Neuronal stem cell (in vitro differentiated cells): ENCODE measurements around the gene DLX4.

Experiments used
- DNase-seq: peaks from one replicate; pipeline ENCODE4 v3.0.0-alpha.2; 2013; ENCODE audit warnings: low spot score
- H2AFZ ChIP-seq: one replicate; pipeline ENCODE4 v1.6.1; 2013; ENCODE audit warnings: mild to moderate bottlenecking, low read length, inconsistent platforms
- H2AK5ac ChIP-seq: 2 replicates; pipeline ENCODE4 v1.6.1; 2013; ENCODE audit warnings: low read depth, mild to moderate bottlenecking, inconsistent platforms, low read length, moderate library complexity, mixed read lengths
- H2BK120ac ChIP-seq: 2 replicates; pipeline ENCODE4 v1.6.1; 2013; ENCODE audit warnings: low read depth, mild to moderate bottlenecking, inconsistent platforms, low read length, moderate library complexity, mixed read lengths
- H2BK12ac ChIP-seq: one replicate; pipeline ENCODE4 v1.6.1; 2013; ENCODE audit warnings: low read length, inconsistent platforms
- H2BK15ac ChIP-seq: 2 replicates; pipeline ENCODE4 v1.6.1; 2013; ENCODE audit warnings: mild to moderate bottlenecking, low read length, inconsistent platforms, mixed read lengths
- H2BK5ac ChIP-seq: one replicate; pipeline ENCODE4 v1.6.1; 2013; ENCODE audit warnings: inconsistent platforms, mild to moderate bottlenecking, low read length, moderate library complexity
- H3K14ac ChIP-seq: one replicate; pipeline ENCODE4 v1.6.1; 2013; ENCODE audit warnings: low read length, inconsistent platforms
- H3K18ac ChIP-seq: 2 replicates; pipeline ENCODE4 v1.6.1; 2013; ENCODE audit warnings: low read length, inconsistent platforms
- H3K23ac ChIP-seq: 2 replicates; pipeline ENCODE4 v1.6.1; 2013; ENCODE audit warnings: low read depth, mild to moderate bottlenecking, mixed read lengths, low read length, inconsistent platforms; ENCODE audit not compliant: poor library complexity
- H3K27ac ChIP-seq: replicated peaks from 3 replicates; pipeline ENCODE4 v1.5.1; 2013; ENCODE audit warnings: low read length, inconsistent platforms
- H3K27me3 ChIP-seq, 3 experiments: 2 replicates each; pipeline ENCODE4 v1.6.1; 2013; ENCODE audit warnings: low read length in 3 of 3, mild to moderate bottlenecking in 2 of 3, inconsistent platforms in 1 of 3, low read depth in 1 of 3, mixed read lengths in 1 of 3, moderate library complexity in 1 of 3; ENCODE audit not compliant: control insufficient read depth in 3 of 3, insufficient read depth in 3 of 3
- H3K36me3 ChIP-seq, 2 donors: replicated peaks in 1 of 2; 2 replicates each; pipeline ENCODE4 v1.6.1; 2013; ENCODE audit warnings: low read length in 2 of 2; ENCODE audit not compliant: control insufficient read depth in 2 of 2, insufficient read depth in 2 of 2
- H3K4ac ChIP-seq: 2 replicates; pipeline ENCODE4 v1.6.1; 2013; ENCODE audit warnings: inconsistent platforms, mild to moderate bottlenecking, low read length, moderate library complexity
- H3K4me1 ChIP-seq, 2 donors: 1 replicate in 1 of 2; 2 replicates in 1 of 2; pipeline ENCODE4 v1.6.1; 2013; ENCODE audit warnings: low read length in 2 of 2, low read depth in 1 of 2; ENCODE audit not compliant: control insufficient read depth in 2 of 2, insufficient read depth in 1 of 2
- H3K4me2 ChIP-seq: one replicate; pipeline ENCODE4 v1.6.1; 2013; ENCODE audit warnings: mild to moderate bottlenecking, low read length, inconsistent platforms; ENCODE audit not compliant: insufficient read depth, poor library complexity, severe bottlenecking
- H3K4me3 ChIP-seq, 2 donors: 2 replicates each; pipeline ENCODE4 v1.5.1; 2013; ENCODE audit warnings: low read length in 2 of 2, mild to moderate bottlenecking in 2 of 2, inconsistent platforms in 1 of 2, moderate library complexity in 1 of 2
- H3K79me1 ChIP-seq: one replicate; pipeline ENCODE4 v1.6.1; 2013; ENCODE audit warnings: low read depth, mild to moderate bottlenecking, inconsistent platforms, low read length, moderate library complexity
- H3K9ac ChIP-seq: one replicate; pipeline ENCODE4 v1.6.1; 2013; ENCODE audit warnings: mild to moderate bottlenecking, low read depth, low read length, inconsistent platforms; ENCODE audit not compliant: poor library complexity
- H3K9me3 ChIP-seq, 2 donors: replicated peaks in 1 of 2; 2 replicates each; pipeline versions ENCODE3 to v1.6.1; 2013; ENCODE audit warnings: low read length in 2 of 2, mild to moderate bottlenecking in 2 of 2, inconsistent platforms in 1 of 2, low read depth in 1 of 2, mixed read lengths in 1 of 2, moderate library complexity in 1 of 2; ENCODE audit not compliant: control insufficient read depth in 2 of 2, insufficient read depth in 1 of 2
- H4K8ac ChIP-seq: one replicate; pipeline ENCODE4 v1.6.1; 2013; ENCODE audit warnings: low read depth, mild to moderate bottlenecking, inconsistent platforms, low read length, moderate library complexity
- H4K91ac ChIP-seq: one replicate; pipeline ENCODE4 v1.6.1; 2013; ENCODE audit warnings: low read length, low read depth, mild to moderate bottlenecking, inconsistent platforms; ENCODE audit not compliant: poor library complexity
- WGBS, 2 donors: extraction: QIAGEN DNeasy Blood & Tissue Kit; methylation state at CpG; one replicate each; pipeline ENCODE4 v1.1.7; 2013; ENCODE audit warnings: missing lambda C conversion rate in 2 of 2, mixed read lengths in 1 of 2; ENCODE audit not compliant: insufficient read length in 2 of 2, insufficient replicate concordance in 1 of 2; ENCODE audit errors: extremely low coverage in 2 of 2; 5-methylcytosine and 5-hydroxymethylcytosine counted together

Gene DLX4

DNA sequence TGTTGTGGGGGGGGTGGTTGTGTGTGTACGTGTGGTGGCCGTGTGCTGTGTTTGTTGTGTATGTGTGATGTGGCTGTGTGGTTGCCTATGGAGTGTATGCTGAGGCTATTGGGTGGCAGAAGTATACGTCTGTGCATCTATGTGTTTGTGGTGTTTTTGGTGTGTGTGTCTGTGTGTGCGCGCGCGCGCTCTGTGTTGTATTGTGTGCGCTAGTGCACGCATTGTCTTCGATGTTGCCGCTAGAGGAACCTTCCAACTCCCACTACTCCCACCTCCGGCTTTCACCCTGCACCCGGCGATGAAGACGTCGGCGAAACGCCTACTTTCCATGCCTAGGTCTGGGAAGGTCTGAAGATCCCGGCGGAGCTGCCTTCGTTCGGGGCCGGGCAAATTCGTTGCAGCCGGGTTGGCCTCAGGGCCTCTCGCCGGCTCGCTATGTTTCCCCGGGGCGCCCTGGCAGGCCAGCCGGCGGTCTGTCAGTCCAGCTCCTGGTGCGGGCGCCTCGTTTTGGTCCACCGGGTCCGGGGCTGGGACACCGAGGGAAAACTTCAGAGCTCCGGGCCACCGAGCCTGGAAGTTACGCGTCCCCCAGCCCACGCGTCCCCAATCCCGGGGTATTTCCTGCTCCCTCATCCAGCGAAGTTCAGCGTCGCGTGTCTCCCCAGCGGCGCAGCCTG, 5.2 kb upstream of the DLX4 start:
- DNase-seq: no peak
- H3K27me3 ChIP-seq: peaks cover 41 to 80% (median 68%) of the 10 kb centered on the region in 3 experiments

DNA sequence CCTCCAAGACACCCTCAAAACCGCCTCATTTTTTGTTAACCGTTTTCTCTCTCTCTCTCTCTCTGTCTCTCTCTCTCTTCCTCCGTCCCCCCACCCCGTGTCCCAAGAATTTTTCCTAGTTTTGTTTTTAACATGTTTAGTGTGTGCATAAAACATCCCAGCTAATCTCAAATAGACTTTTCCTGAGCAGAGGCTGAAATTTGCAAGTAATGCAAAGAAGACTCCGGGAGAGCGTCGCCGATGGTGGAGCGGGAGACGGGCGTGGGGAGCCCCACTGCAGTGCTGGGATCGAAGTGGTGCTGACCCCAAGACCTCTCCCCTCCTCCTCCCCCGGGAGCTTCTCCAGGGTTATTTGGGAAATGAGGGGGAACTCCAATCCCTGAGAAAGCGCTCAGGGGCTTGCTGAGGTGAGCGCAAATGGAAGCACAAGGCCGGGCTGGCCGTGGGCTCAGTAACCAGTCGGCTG, 4.7 kb upstream of the DLX4 start:
- no peak overlapping the region for H3K4me3 ChIP-seq
- H3K9ac ChIP-seq: no peak overlapping the region
- no peak overlapping the region for H3K14ac ChIP-seq
- H3K36me3 ChIP-seq: no peaks in the 10 kb centered on the region
- peaks cover 0 to 3% of the 10 kb centered on the region in 2 donors for H3K9me3 ChIP-seq
- no peak overlapping the region for H2BK12ac ChIP-seq
- H4K8ac ChIP-seq: no peak overlapping the region
- H3K23ac ChIP-seq: no peak overlapping the region
- peaks cover 12 to 21% of the 10 kb centered on the region in 2 donors for H3K4me1 ChIP-seq
- H3K27ac ChIP-seq: no peak overlapping the region
- DNase-seq: no peak
- no peak overlapping the region for H2BK15ac ChIP-seq
- WGBS, 2 donors: no CpG with 5 or more reads among the region's 18 CpGs
- H4K91ac ChIP-seq: no peak overlapping the region
- no peak overlapping the region for H2BK5ac ChIP-seq
- H3K4ac ChIP-seq: no peak overlapping the region
- H3K4me2 ChIP-seq: peak overlapping the region; percentile 58
- H3K79me1 ChIP-seq: no peaks in the 10 kb centered on the region
- peaks cover 45 to 80% (median 73%) of the 10 kb centered on the region in 3 experiments for H3K27me3 ChIP-seq
- H2AK5ac ChIP-seq: peak overlapping the region; percentile 61
- H2BK120ac ChIP-seq: no peak overlapping the region
- peak overlapping the region; percentile 67 for H3K18ac ChIP-seq
- peak overlapping the region; percentile 64 for H2AFZ ChIP-seq

More for the DNA sequence above, 5.2 kb upstream of the DLX4 start:
- peaks cover 12 to 20% of the 10 kb centered on the region in 2 donors for H3K4me1 ChIP-seq
- peak overlapping the region; percentile 45 for H3K23ac ChIP-seq
- H3K4ac ChIP-seq: no peak overlapping the region
- H3K4me3 ChIP-seq: peak overlapping the region in 1 of 2 donors; percentile 31
- H2BK12ac ChIP-seq: no peak overlapping the region
- WGBS, 2 donors: no CpG with 5 or more reads among the region's 52 CpGs
- H2AK5ac ChIP-seq: no peak overlapping the region
- peak overlapping the region; percentile 58 for H3K4me2 ChIP-seq
- H2BK15ac ChIP-seq: peak overlapping the region; percentile 74
- H3K27ac ChIP-seq: no peak overlapping the region
- peaks cover 0 to 3% of the 10 kb centered on the region in 2 donors for H3K9me3 ChIP-seq
- H2BK120ac ChIP-seq: no peak overlapping the region
- peak overlapping the region; percentile 92 for H3K18ac ChIP-seq
- H2AFZ ChIP-seq: peak overlapping the region; percentile 64
- H2BK5ac ChIP-seq: no peak overlapping the region
- no peak overlapping the region for H4K91ac ChIP-seq
- no peaks in the 10 kb centered on the region for H3K36me3 ChIP-seq
- H3K79me1 ChIP-seq: no peaks in the 10 kb centered on the region
- no peak overlapping the region for H4K8ac ChIP-seq
- no peak overlapping the region for H3K14ac ChIP-seq
- peak overlapping the region; percentile 27 for H3K9ac ChIP-seq

DNA sequence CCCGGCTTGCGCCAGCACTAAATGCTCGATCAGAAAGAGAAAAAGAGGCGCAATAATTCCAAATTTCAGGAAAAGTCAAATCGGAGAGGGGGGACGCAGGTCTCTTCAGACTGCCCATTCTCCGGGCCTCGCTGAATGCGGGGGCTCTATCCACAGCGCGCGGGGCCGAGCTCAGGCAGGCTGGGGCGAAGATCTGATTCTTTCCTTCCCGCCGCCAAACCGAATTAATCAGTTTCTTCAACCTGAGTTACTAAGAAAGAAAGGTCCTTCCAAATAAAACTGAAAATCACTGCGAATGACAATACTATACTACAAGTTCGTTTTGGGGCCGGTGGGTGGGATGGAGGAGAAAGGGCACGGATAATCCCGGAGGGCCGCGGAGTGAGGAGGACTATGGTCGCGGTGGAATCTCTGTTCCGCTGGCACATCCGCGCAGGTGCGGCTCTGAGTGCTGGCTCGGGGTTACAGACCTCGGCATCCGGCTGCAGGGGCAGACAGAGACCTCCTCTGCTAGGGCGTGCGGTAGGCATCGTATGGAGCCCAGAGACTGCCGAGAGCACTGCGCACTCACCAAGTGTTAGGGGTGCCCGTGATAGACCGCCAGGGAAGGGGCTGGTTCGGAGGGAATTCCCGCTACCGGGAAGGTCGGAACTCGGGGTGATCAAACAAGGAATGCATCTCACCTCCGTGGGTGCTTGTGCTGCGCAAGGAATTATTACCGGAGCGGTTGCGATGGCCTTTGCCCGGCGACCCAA, 4.0 kb upstream of the DLX4 start:
- no peaks in the 10 kb centered on the region for H3K36me3 ChIP-seq
- H3K9ac ChIP-seq: no peak overlapping the region
- no peak overlapping the region for H2BK5ac ChIP-seq
- H3K27ac ChIP-seq: no peak overlapping the region
- no peak overlapping the region for H4K8ac ChIP-seq
- no peak overlapping the region for H2BK12ac ChIP-seq
- peak overlapping the region; percentile 11 for H2BK15ac ChIP-seq
- H3K4me1 ChIP-seq: peaks cover 12 to 22% of the 10 kb centered on the region in 2 donors
- no peak overlapping the region for H3K4me2 ChIP-seq
- WGBS, 2 donors: no CpG with 5 or more reads among the region's 52 CpGs
- H3K4ac ChIP-seq: no peak overlapping the region
- peaks cover 49 to 85% (median 79%) of the 10 kb centered on the region in 3 experiments for H3K27me3 ChIP-seq
- no peak overlapping the region for H2BK120ac ChIP-seq
- H3K9me3 ChIP-seq: peaks cover 0 to 3% of the 10 kb centered on the region in 2 donors
- peak overlapping the region; percentile 61 for H2AK5ac ChIP-seq
- no peaks in the 10 kb centered on the region for H3K79me1 ChIP-seq
- no peak overlapping the region for H3K14ac ChIP-seq
- peak overlapping the region; percentile 76 for H3K18ac ChIP-seq
- DNase-seq: no peak
- no peak overlapping the region for H4K91ac ChIP-seq
- peak overlapping the region; percentile 40 for H2AFZ ChIP-seq
- H3K4me3 ChIP-seq: no peak overlapping the region
- peak overlapping the region; percentile 44 for H3K23ac ChIP-seq

DNA sequence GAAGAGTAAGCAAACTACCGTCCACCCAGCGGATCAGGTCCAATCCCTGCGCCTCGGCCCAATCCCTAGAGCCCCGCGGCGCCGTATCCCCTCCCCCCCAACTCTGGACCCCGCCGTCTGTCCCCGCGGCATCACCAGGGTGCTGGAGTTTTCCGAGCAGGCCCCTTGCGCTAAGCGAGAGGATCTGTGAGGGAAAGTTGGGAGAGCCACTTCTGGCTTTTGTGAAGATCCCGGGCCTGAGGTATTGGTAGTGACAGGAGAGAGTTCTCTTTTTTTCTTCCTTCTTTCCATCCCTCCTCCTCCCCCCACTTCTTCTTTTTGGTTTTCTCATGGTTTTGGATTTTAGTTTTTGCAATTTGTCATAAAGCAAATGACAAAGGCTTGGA, 3.5 kb upstream of the DLX4 start:
- DNase-seq: no peak

More for the DNA sequence above, 3.5 kb upstream of the DLX4 start:
- H2BK12ac ChIP-seq: no peak overlapping the region
- H2BK120ac ChIP-seq: no peak overlapping the region
- no peak overlapping the region for H3K4ac ChIP-seq
- H3K27me3 ChIP-seq: peaks cover 55 to 90% (median 85%) of the 10 kb centered on the region in 3 experiments
- peaks cover 3 to 4% of the 10 kb centered on the region in 2 donors for H3K9me3 ChIP-seq
- no peak overlapping the region for H3K27ac ChIP-seq
- H2BK5ac ChIP-seq: no peak overlapping the region
- no peak overlapping the region for H3K9ac ChIP-seq
- H3K79me1 ChIP-seq: no peaks in the 10 kb centered on the region
- no CpG with 5 or more reads among the region's 16 CpGs for WGBS, 2 donors
- H4K91ac ChIP-seq: no peak overlapping the region
- H2AFZ ChIP-seq: no peak overlapping the region
- no peak overlapping the region for H4K8ac ChIP-seq
- no peak overlapping the region for H3K4me3 ChIP-seq
- no peak overlapping the region for H3K23ac ChIP-seq
- peak overlapping the region; percentile 61 for H2AK5ac ChIP-seq
- no peak overlapping the region for H3K4me2 ChIP-seq
- peak overlapping the region; percentile 11 for H2BK15ac ChIP-seq
- no peaks in the 10 kb centered on the region for H3K36me3 ChIP-seq
- no peak overlapping the region for H3K14ac ChIP-seq
- peak overlapping the region; percentile 76 for H3K18ac ChIP-seq
- peaks cover 12 to 22% of the 10 kb centered on the region in 2 donors for H3K4me1 ChIP-seq
